ENCODE data around the gene ZNF552. TPM values are rescaled to one million over a fixed set of nuclear protein-coding genes. Genes with fewer than 3 reads are reported as not detected.

The ZNF552 gene
- total and polyA plus RNA-seq, 2 of the 13 experiments (the other 11 are each of a cell fraction or from before 2014, with no cell fraction given): 8.1 to 16.6 TPM

- TF ChIP-seq ZNF687 (CRISPR knock-in tag; IDR thresholded peaks at IDR 0.05): peak; percentile 33
- no peak for TF ChIP-seq ZNF709 (CRISPR knock-in tag; IDR thresholded peaks at IDR 0.05)
- TF ChIP-seq ZBTB14 (CRISPR knock-in tag; IDR thresholded peaks at IDR 0.05): no peak
- no peak for TF ChIP-seq NR2C2 (CRISPR knock-in tag; IDR thresholded peaks at IDR 0.05; ENCODE audit: borderline replicate concordance)
- no peak for TF ChIP-seq KLF12 (CRISPR knock-in tag; IDR thresholded peaks at IDR 0.05; ENCODE audit: borderline replicate concordance)
- no peak for TF ChIP-seq GFI1 (CRISPR knock-in tag; IDR thresholded peaks at IDR 0.05; ENCODE audit: borderline replicate concordance)
- 0 out of 2 replicates have a peak, but pooled peaks have one; percentile 28 for TF ChIP-seq SIN3A (IDR thresholded peaks at IDR 0.05; ENCODE audit: borderline replicate concordance, low read depth, low read length)
- no peak for TF ChIP-seq ZEB1 (IDR thresholded peaks at IDR 0.05; ENCODE audit: insufficient replicate concordance, low read depth)
- no peak for TF ChIP-seq ZNF180 (CRISPR knock-in tag; IDR thresholded peaks at IDR 0.05; ENCODE audit: borderline replicate concordance, low read depth)
- peak; percentile 23; the same call in 1 of the 2 replicates for TF ChIP-seq RXRA (CRISPR knock-in tag; IDR thresholded peaks at IDR 0.05)
- no peak for TF ChIP-seq GPN1 (CRISPR knock-in tag; IDR thresholded peaks at IDR 0.05; ENCODE audit: borderline replicate concordance)
- TF ChIP-seq SMC3 (IDR thresholded peaks at IDR 0.05; ENCODE audit: low read length): no peak
- no peak for TF ChIP-seq ZNF10 (CRISPR knock-in tag; IDR thresholded peaks at IDR 0.05; ENCODE audit: borderline replicate concordance, low read depth)
- TF ChIP-seq ZNF670 (CRISPR knock-in tag; IDR thresholded peaks at IDR 0.05; ENCODE audit: borderline replicate concordance): no peak
- no peak for TF ChIP-seq HNRNPH1 (optimal IDR thresholded peaks at IDR 0.05; ENCODE audit: low read depth, low read length)
- TF ChIP-seq ZNF225 (CRISPR knock-in tag; IDR thresholded peaks at IDR 0.05): no peak
- TF ChIP-seq ZKSCAN5 (CRISPR knock-in tag; IDR thresholded peaks at IDR 0.05): peak; percentile 81; the same call in 1 of the 2 replicates
- TF ChIP-seq ZKSCAN1 (IDR thresholded peaks at IDR 0.05; ENCODE audit: low read length): no peak
- peak; percentile 37; the same call in 1 of the 2 replicates for TF ChIP-seq SAP130 (CRISPR knock-in tag; IDR thresholded peaks at IDR 0.05; ENCODE audit: low read depth)
- TF ChIP-seq ZNF547 (CRISPR knock-in tag; IDR thresholded peaks at IDR 0.05): no peak
- no peak for TF ChIP-seq E2F1 (CRISPR knock-in tag; IDR thresholded peaks at IDR 0.05)
- TF ChIP-seq ZNF891 (CRISPR knock-in tag; IDR thresholded peaks at IDR 0.05): no peak
- no peak for TF ChIP-seq ZNF556 (CRISPR knock-in tag; IDR thresholded peaks at IDR 0.05; ENCODE audit: borderline replicate concordance)
- TF ChIP-seq HDAC6 (IDR thresholded peaks at IDR 0.05; ENCODE audit: low read depth, low read length): no peak
- TF ChIP-seq AGO2 (optimal IDR thresholded peaks at IDR 0.05; ENCODE audit: low read depth, low read length): peak; percentile 29
Measured at GRCh38 chr19:57803594-57804325, 11.0 kb downstream of the ZNF552 start (continued).
